Loucy (cell line): ENCODE measurements around the gene SAP30L.

ENCODE experiments used
- EZH2phosphoT487 ChIP-seq: fragments of 200-600 bp; IDR thresholded peaks from 2 replicates; pipeline ENCODE4 v1.6.1; 2018; ENCODE audit warnings: antibody characterized with exemption, mild to moderate bottlenecking, moderate library complexity, borderline replicate concordance
- TF ChIP-seq, protein P1 (sequence below): fragments of 200-600 bp; sonication (generic); conservative IDR thresholded peaks from 2 replicates; pipeline ENCODE4 v1.5.1; 2014; ENCODE audit warnings: mild to moderate bottlenecking, antibody characterized with exemption, low read length

- TF ChIP-seq, protein P1, sequence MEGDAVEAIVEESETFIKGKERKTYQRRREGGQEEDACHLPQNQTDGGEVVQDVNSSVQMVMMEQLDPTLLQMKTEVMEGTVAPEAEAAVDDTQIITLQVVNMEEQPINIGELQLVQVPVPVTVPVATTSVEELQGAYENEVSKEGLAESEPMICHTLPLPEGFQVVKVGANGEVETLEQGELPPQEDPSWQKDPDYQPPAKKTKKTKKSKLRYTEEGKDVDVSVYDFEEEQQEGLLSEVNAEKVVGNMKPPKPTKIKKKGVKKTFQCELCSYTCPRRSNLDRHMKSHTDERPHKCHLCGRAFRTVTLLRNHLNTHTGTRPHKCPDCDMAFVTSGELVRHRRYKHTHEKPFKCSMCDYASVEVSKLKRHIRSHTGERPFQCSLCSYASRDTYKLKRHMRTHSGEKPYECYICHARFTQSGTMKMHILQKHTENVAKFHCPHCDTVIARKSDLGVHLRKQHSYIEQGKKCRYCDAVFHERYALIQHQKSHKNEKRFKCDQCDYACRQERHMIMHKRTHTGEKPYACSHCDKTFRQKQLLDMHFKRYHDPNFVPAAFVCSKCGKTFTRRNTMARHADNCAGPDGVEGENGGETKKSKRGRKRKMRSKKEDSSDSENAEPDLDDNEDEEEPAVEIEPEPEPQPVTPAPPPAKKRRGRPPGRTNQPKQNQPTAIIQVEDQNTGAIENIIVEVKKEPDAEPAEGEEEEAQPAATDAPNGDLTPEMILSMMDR, result no peak
- TF ChIP-seq EZH2phosphoT487, result no peak
These were observed 16.5 kb upstream of the SAP30L start for GRCh38 chr5:154429341-154429740.
